ENCODE results near the gene AK3.
A peak's percentile ranks its signal among the peaks of the same experiment; 100 is the strongest.

Gene AK3

GRCh38 chr9:4686112-4686511, 54.9 kb downstream of the AK3 start:
- Histone ChIP-seq H3K79me2 (ENCODE audit: control insufficient read depth, insufficient read depth, low read length, unreplicated experiment) (peaks cover 18% of the 10 kb centered on the region), H3K36me3 (ENCODE audit: insufficient read depth, low read length) (peaks cover 18% of the 10 kb centered on the region; the same call in 1 of the 2 replicates), H2AFZ (ENCODE audit: low read length, unreplicated experiment) (no peak overlapping the region), H3K4me1 (ENCODE audit: control insufficient read depth, insufficient read depth, low read length, unreplicated experiment) (peaks cover 9% of the 10 kb centered on the region), H3K27me3 (ENCODE audit: insufficient read depth, low read length) (no peaks in the 10 kb centered on the region), H3K27ac (ENCODE audit: low read depth, low read length) (no peak overlapping the region), H3K4me3 (ENCODE audit: low read depth, low read length) (no peak overlapping the region)

GRCh38 chr9:4684820-4685219, 56.2 kb downstream of the AK3 start:
- Histone ChIP-seq H3K79me2 (ENCODE audit: control insufficient read depth, insufficient read depth, low read length, unreplicated experiment) (peaks cover 31% of the 10 kb centered on the region), H3K27ac (ENCODE audit: low read depth, low read length) (no peak overlapping the region), H3K36me3 (ENCODE audit: insufficient read depth, low read length) (peaks cover 15% of the 10 kb centered on the region; the same call in 1 of the 2 replicates), H2AFZ (ENCODE audit: low read length, unreplicated experiment) (no peak overlapping the region), H3K4me3 (ENCODE audit: low read depth, low read length) (no peak overlapping the region), H3K27me3 (ENCODE audit: insufficient read depth, low read length) (no peaks in the 10 kb centered on the region), H3K4me1 (ENCODE audit: control insufficient read depth, insufficient read depth, low read length, unreplicated experiment) (peaks cover 11% of the 10 kb centered on the region)

GRCh38 chr9:4680750-4681149, 60.3 kb downstream of the AK3 start:
- H3K4me1 ChIP-seq (ENCODE audit: control insufficient read depth, insufficient read depth, low read length, unreplicated experiment): peaks cover 14% of the 10 kb centered on the region
- peaks cover 35% of the 10 kb centered on the region for H3K79me2 ChIP-seq (ENCODE audit: control insufficient read depth, insufficient read depth, low read length, unreplicated experiment)
- H3K27me3 ChIP-seq (ENCODE audit: insufficient read depth, low read length): no peaks in the 10 kb centered on the region
- peak overlapping the region; percentile 96 for H3K4me3 ChIP-seq (ENCODE audit: low read depth, low read length)
- peaks cover 11% of the 10 kb centered on the region; the same call in 1 of the 2 replicates for H3K36me3 ChIP-seq (ENCODE audit: insufficient read depth, low read length)
- peak overlapping the region; percentile 58 for H2AFZ ChIP-seq (ENCODE audit: low read length, unreplicated experiment)
- H3K27ac ChIP-seq (ENCODE audit: low read depth, low read length): peak overlapping the region; percentile 84

DNA sequence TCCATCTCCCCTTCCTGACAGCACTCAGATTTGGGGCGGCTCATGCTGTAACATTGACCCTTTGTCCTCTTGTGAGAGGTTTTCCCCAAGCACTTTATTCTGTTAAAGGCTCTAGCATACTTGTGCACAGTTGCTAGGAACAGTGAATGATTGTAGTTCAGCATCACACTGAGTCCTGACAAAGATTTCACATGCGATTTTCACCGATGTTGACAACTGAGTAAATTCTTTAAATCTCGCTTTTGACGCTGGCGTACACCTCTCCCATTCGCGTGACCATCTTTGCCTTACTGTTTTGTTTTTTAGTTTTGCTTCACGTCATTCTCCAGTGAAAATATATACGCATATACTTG, 60.9 kb downstream of the AK3 start:
- Histone ChIP-seq H3K27ac (ENCODE audit: low read depth, low read length) (peak overlapping the region; percentile 84), H3K79me2 (ENCODE audit: control insufficient read depth, insufficient read depth, low read length, unreplicated experiment) (peaks cover 35% of the 10 kb centered on the region), H3K4me1 (ENCODE audit: control insufficient read depth, insufficient read depth, low read length, unreplicated experiment) (peaks cover 17% of the 10 kb centered on the region), H3K4me3 (ENCODE audit: low read depth, low read length) (peak overlapping the region; percentile 96), H3K27me3 (ENCODE audit: insufficient read depth, low read length) (no peaks in the 10 kb centered on the region), H2AFZ (ENCODE audit: low read length, unreplicated experiment) (peak overlapping the region; percentile 58), H3K36me3 (ENCODE audit: insufficient read depth, low read length) (peaks cover 6% of the 10 kb centered on the region; the same call in 1 of the 2 replicates)

DNA sequence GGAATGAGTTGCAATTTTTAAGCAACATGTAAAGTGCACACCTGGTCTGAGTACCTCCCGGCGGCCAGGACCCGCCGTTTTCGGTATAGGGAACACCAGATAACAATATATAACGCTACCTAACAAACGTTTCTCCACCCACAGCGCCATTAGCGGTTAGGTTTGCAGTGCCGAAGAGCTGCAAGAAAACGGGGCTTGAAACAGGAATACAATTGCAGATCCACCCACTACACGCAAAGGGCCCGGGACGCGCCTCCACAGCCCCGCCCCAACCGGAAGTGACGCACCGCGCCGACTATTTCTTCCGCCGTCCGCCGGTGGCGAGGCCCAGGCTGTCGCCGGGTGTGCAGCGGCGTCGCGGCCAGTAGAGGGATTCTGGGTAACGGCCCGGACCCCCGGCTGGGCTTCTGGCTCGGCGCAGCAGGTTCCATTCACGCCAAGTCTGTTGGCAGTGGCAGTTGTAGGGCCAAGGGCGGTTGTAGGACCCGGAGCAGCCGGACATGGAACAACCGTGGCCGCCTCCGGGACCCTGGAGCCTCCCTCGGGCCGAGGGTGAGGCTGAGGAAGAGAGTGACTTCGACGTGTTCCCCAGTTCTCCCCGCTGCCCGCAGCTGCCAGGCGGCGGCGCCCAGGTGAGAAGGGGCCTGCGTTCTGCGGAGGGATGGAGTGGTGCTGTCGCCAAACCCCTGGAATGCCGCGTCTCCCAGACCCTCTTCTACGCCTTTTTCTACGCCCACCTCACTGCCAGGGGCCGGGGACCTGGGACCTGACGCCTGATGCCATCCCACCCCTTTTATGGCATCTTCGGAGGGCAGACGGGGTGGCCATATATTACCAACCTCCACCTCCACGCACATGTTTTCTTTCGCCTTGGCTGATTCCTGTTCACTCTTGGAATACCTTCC, 61.5 kb downstream of the AK3 start, which contains the start of gene CDC37L1:
Gene CDC37L1 (plus strand): TSS at position 302 of the 905 bp plus-strand sequence. CDS start 199 bp downstream, at position 501.
- Histone ChIP-seq H3K4me3 (ENCODE audit: low read depth, low read length) (peak within 1 kb of the TSS; percentile 96), H3K27me3 (ENCODE audit: insufficient read depth, low read length) (no peaks in the 10 kb centered on the region), H3K27ac (ENCODE audit: low read depth, low read length) (peak within 1 kb of the TSS; percentile 84), H3K4me1 (ENCODE audit: control insufficient read depth, insufficient read depth, low read length, unreplicated experiment) (peaks cover 21% of the 10 kb centered on the region), H3K36me3 (ENCODE audit: insufficient read depth, low read length) (peaks cover 3% of the 10 kb centered on the region; the same call in 1 of the 2 replicates), H3K79me2 (ENCODE audit: control insufficient read depth, insufficient read depth, low read length, unreplicated experiment) (peaks cover 35% of the 10 kb centered on the region), H2AFZ (ENCODE audit: low read length, unreplicated experiment) (peak within 1 kb of the TSS; percentile 94)

DNA sequence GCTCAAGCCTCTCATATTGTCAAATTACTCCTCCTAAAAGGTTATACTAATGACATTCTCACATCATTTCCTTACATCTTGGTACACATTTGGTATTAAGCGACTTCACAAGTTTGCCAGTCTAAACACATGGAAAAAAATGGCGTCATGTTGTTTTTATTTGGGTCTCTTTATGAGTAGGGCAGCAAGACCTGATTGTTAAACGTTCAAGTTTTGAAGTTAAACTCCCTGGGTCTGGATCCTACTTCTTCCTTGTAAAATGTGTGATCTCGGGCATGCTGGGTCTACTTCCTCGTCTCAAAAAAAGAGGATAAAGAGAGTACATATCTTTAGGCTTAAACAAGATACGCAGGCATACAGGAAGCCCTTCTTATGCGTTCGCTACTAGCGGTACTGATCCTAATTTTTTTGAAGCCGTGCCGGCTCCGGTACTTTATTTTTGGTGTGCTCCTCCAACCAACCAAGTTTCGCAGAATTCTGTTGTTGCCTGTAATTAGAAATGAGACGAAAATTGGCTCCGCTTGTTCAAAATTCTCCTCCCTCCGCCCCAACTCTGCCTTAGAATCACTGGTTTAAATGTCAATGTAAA, 62.2 kb downstream of the AK3 start:
- Histone ChIP-seq H3K79me2 (ENCODE audit: control insufficient read depth, insufficient read depth, low read length, unreplicated experiment) (peaks cover 35% of the 10 kb centered on the region), H2AFZ (ENCODE audit: low read length, unreplicated experiment) (peak overlapping the region; percentile 94)

GRCh38 chr9:4677392-4677791, 63.6 kb downstream of the AK3 start:
- Histone ChIP-seq H3K4me3 (ENCODE audit: low read depth, low read length) (no peak overlapping the region), H3K79me2 (ENCODE audit: control insufficient read depth, insufficient read depth, low read length, unreplicated experiment) (peaks cover 25% of the 10 kb centered on the region), H2AFZ (ENCODE audit: low read length, unreplicated experiment) (no peak overlapping the region), H3K27ac (ENCODE audit: low read depth, low read length) (no peak overlapping the region), H3K4me1 (ENCODE audit: control insufficient read depth, insufficient read depth, low read length, unreplicated experiment) (peaks cover 21% of the 10 kb centered on the region), H3K27me3 (ENCODE audit: insufficient read depth, low read length) (no peaks in the 10 kb centered on the region), H3K36me3 (ENCODE audit: insufficient read depth, low read length) (no peaks in the 10 kb centered on the region)

More for the DNA sequence above, 62.2 kb downstream of the AK3 start:
- no peaks in the 10 kb centered on the region for H3K27me3 ChIP-seq (ENCODE audit: insufficient read depth, low read length)
- H3K36me3 ChIP-seq (ENCODE audit: insufficient read depth, low read length): peaks cover 3% of the 10 kb centered on the region; the same call in 1 of the 2 replicates
- peak overlapping the region; percentile 96 for H3K4me3 ChIP-seq (ENCODE audit: low read depth, low read length)
- peaks cover 21% of the 10 kb centered on the region for H3K4me1 ChIP-seq (ENCODE audit: control insufficient read depth, insufficient read depth, low read length, unreplicated experiment)
- H3K27ac ChIP-seq (ENCODE audit: low read depth, low read length): peak overlapping the region; percentile 84

- Histone ChIP-seq H2AFZ (ENCODE audit: low read length, unreplicated experiment) (no peak overlapping the region), H3K36me3 (ENCODE audit: insufficient read depth, low read length) (no peaks in the 10 kb centered on the region), H3K27ac (ENCODE audit: low read depth, low read length) (no peak overlapping the region), H3K4me1 (ENCODE audit: control insufficient read depth, insufficient read depth, low read length, unreplicated experiment) (peaks cover 13% of the 10 kb centered on the region), H3K4me3 (ENCODE audit: low read depth, low read length) (no peak overlapping the region), H3K79me2 (ENCODE audit: control insufficient read depth, insufficient read depth, low read length, unreplicated experiment) (peaks cover 3% of the 10 kb centered on the region), H3K27me3 (ENCODE audit: insufficient read depth, low read length) (no peaks in the 10 kb centered on the region)
These were observed 66.2 kb downstream of the AK3 start for GRCh38 chr9:4674783-4675182.

- no peaks in the 10 kb centered on the region for H3K36me3 ChIP-seq (ENCODE audit: insufficient read depth, low read length)
- no peak overlapping the region for H2AFZ ChIP-seq (ENCODE audit: low read length, unreplicated experiment)
- H3K27me3 ChIP-seq (ENCODE audit: insufficient read depth, low read length): no peaks in the 10 kb centered on the region
- peaks cover 7% of the 10 kb centered on the region for H3K4me1 ChIP-seq (ENCODE audit: control insufficient read depth, insufficient read depth, low read length, unreplicated experiment)
- no peak overlapping the region for H3K4me3 ChIP-seq (ENCODE audit: low read depth, low read length)
- no peak overlapping the region for H3K27ac ChIP-seq (ENCODE audit: low read depth, low read length)
- no peaks in the 10 kb centered on the region for H3K79me2 ChIP-seq (ENCODE audit: control insufficient read depth, insufficient read depth, low read length, unreplicated experiment)
These were observed 69.3 kb downstream of the AK3 start for GRCh38 chr9:4671737-4672136.

DNA sequence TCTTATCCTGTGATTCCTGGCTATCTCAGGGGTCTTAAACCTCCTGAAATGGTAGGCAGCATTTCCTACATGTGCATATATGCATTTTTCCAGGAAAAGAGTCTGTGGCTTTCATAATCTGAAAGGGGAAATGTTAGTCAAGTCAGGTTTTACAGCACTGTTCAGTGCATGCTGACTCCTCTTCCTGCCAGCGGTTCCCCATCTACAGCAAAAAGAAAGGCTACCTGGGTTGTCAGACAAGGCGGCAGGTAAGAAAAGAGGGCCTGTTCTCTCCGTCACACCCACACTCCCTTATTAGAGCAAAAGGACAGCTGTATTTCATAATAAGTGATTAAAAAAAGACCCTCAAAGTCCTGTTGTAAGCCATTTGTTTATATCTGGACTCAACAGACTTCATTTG, 70.4 kb downstream of the AK3 start:
- peaks cover 10% of the 10 kb centered on the region for H3K4me1 ChIP-seq (ENCODE audit: control insufficient read depth, insufficient read depth, low read length, unreplicated experiment)
- no peaks in the 10 kb centered on the region for H3K27me3 ChIP-seq (ENCODE audit: insufficient read depth, low read length)
- H3K79me2 ChIP-seq (ENCODE audit: control insufficient read depth, insufficient read depth, low read length, unreplicated experiment): no peaks in the 10 kb centered on the region
- no peak overlapping the region for H3K27ac ChIP-seq (ENCODE audit: low read depth, low read length)
- H2AFZ ChIP-seq (ENCODE audit: low read length, unreplicated experiment): no peak overlapping the region
- H3K4me3 ChIP-seq (ENCODE audit: low read depth, low read length): no peak overlapping the region
- no peaks in the 10 kb centered on the region for H3K36me3 ChIP-seq (ENCODE audit: insufficient read depth, low read length)
